Renal pelvis (tissue), 4 donors: Measurements from ENCODE around the gene TBX5. TPM values are rescaled to one million over a fixed set of nuclear protein-coding genes. Genes with fewer than 3 reads are reported as not detected.
"Not testable (repeated sequence)": the region's sequence is repeated elsewhere in the genome, so short reads cannot be mapped to it uniquely, and the experiment has no call there.

Experiments
- DNase-seq: peaks from one replicate; pipeline ENCODE4 v3.0.0-alpha.2; 2013
- polyA plus RNA-seq, 3 donors: library from polyadenylated mRNA; unstranded; fragments of 120-200 nt; gene quantifications; one replicate each; pipeline ENCODE4 v1.2.1, GENCODE V29; 2013; ENCODE audit not compliant: insufficient read length in 3 of 3

Gene TBX5
- polyA plus RNA-seq, 3 donors: not detected

- DNase-seq: no peak
Measured at GRCh38 chr12:114384739-114385138, 21.2 kb downstream of the TBX5 start.

GRCh38 chr12:114381177-114381576, 24.8 kb downstream of the TBX5 start:
- DNase-seq: no peak

- no peak for DNase-seq
Measured at GRCh38 chr12:114371733-114372132, 34.2 kb downstream of the TBX5 start.

GRCh38 chr12:114371250-114371649, 34.7 kb downstream of the TBX5 start:
- no peak for DNase-seq

- DNase-seq: no peak
Measured at GRCh38 chr12:114368685-114369452, 37.1 kb downstream of the TBX5 start.

- DNase-seq: no peak
Measured at GRCh38 chr12:114361992-114362391, 44.0 kb downstream of the TBX5 start.

- no peak for DNase-seq
Measured at GRCh38 chr12:114361545-114361944, 44.4 kb downstream of the TBX5 start.

GRCh38 chr12:114360485-114360884, 45.5 kb downstream of the TBX5 start:
- no peak for DNase-seq

GRCh38 chr12:114355389-114356088, 50.4 kb downstream of the TBX5 start:
- DNase-seq: no peak

- DNase-seq: not testable (repeated sequence)
Measured at GRCh38 chr12:114349239-114349638, 56.7 kb downstream of the TBX5 start.

GRCh38 chr12:114347861-114348260, 58.1 kb downstream of the TBX5 start:
- DNase-seq: no peak

- DNase-seq: no peak
Measured at GRCh38 chr12:114344831-114345230, 61.1 kb downstream of the TBX5 start.

GRCh38 chr12:114344303-114344663, 61.7 kb downstream of the TBX5 start:
- DNase-seq: no peak

GRCh38 chr12:114343585-114344302, 62.2 kb downstream of the TBX5 start:
- no peak for DNase-seq

- DNase-seq: no peak
Measured at GRCh38 chr12:114342656-114343055, 63.3 kb downstream of the TBX5 start.

GRCh38 chr12:114341635-114342034, 64.3 kb downstream of the TBX5 start:
- no peak for DNase-seq

- DNase-seq: no peak
Measured at GRCh38 chr12:114340231-114340630, 65.7 kb downstream of the TBX5 start.

- DNase-seq: no peak
Measured at GRCh38 chr12:114339626-114340025, 66.3 kb downstream of the TBX5 start.

GRCh38 chr12:114335607-114336006, 70.3 kb downstream of the TBX5 start:
- no peak for DNase-seq

GRCh38 chr12:114334395-114334794, 71.5 kb downstream of the TBX5 start:
- DNase-seq: no peak

GRCh38 chr12:114328292-114328691, 77.7 kb downstream of the TBX5 start:
- DNase-seq: no peak

- DNase-seq: no peak
Measured at GRCh38 chr12:114327765-114328164, 78.2 kb downstream of the TBX5 start.

GRCh38 chr12:114321524-114321923, 84.4 kb downstream of the TBX5 start:
- DNase-seq: no peak
